Colonic mucosa (tissue), 4 donors: Measurements from ENCODE around the gene ADGRA1. TPM values are rescaled to one million over a fixed set of nuclear protein-coding genes. Genes with fewer than 3 reads are reported as not detected.

Experiments used
- DNase-seq: peaks from one replicate; pipeline ENCODE4 v3.0.0-alpha.2; 2020
- H3K27ac ChIP-seq: fragments of 200-600 bp; one replicate; pipeline ENCODE4 v1.8.0; 2021
- H3K27me3 ChIP-seq: fragments of 200-600 bp; one replicate; pipeline ENCODE4 v1.8.0; 2021
- H3K36me3 ChIP-seq: fragments of 200-600 bp; one replicate; pipeline ENCODE4 v1.8.0; 2021
- H3K4me1 ChIP-seq: fragments of 200-600 bp; one replicate; pipeline ENCODE4 v1.8.0; 2021; ENCODE audit warnings: mild to moderate bottlenecking
- H3K4me3 ChIP-seq: fragments of 200-600 bp; one replicate; pipeline ENCODE4 v1.8.0; 2021
- H3K9ac ChIP-seq, 2 donors: one replicate each; pipeline ENCODE4 v1.7.0; 2013; ENCODE audit warnings: control low read depth in 2 of 2, low read depth in 2 of 2, low read length in 2 of 2
- H3K9me3 ChIP-seq: fragments of 200-600 bp; one replicate; pipeline ENCODE4 v1.8.0; 2021
- CTCF ChIP-seq: fragments of 200-600 bp; IDR thresholded peaks from one replicate; pipeline ENCODE4 v1.8.0; 2022; ENCODE audit warnings: antibody characterized with exemption, mild to moderate bottlenecking
- intact Hi-C: fragments of 100-400 bp; cut with DNase I; formaldehyde crosslinking; loops from one replicate; pipeline ENCODE4 v1.14.1; 2022
- total RNA-seq, 2 donors: library from RNA; stranded (reverse); fragmentation: NEBNext Ultra II Directional in 1 of 2; extraction: Animal tissue kit (Norgen Biotek cat#: 25700) in 1 of 2; gene quantifications; one replicate each; pipeline ENCODE4 v1.2.1, GENCODE V29; 2021
- donor health status: healthy.
- donor health status: DM: no; HTN: no; CAD: no.
- donor health status: DM: no; HTN: no; CAD: no.

Gene ADGRA1
- total RNA-seq, 2 donors from 2014 or later: not detected

GRCh38 chr10:133079836-133080682 lies 7.7 kb upstream of the ADGRA1 start:
- Histone ChIP-seq H3K9ac (no peak overlapping the region), H3K9me3 (no peaks in the 10 kb centered on the region), H3K27me3 (no peaks in the 10 kb centered on the region), H3K36me3 (no peaks in the 10 kb centered on the region), H3K4me3 (no peak overlapping the region), H3K4me1 (no peaks in the 10 kb centered on the region), H3K27ac (no peak overlapping the region)
- TF ChIP-seq CTCF: no peak
- no peak for DNase-seq
- intact Hi-C loops: no loop called here

GRCh38 chr10:133080683-133081040 lies 7.1 kb upstream of the ADGRA1 start:
- Histone ChIP-seq H3K27me3 (peaks cover 1% of the 10 kb centered on the region), H3K9me3 (no peaks in the 10 kb centered on the region), H3K4me1 (no peaks in the 10 kb centered on the region), H3K9ac (no peak overlapping the region), H3K36me3 (no peaks in the 10 kb centered on the region), H3K27ac (no peak overlapping the region), H3K4me3 (no peak overlapping the region)
- no peak for DNase-seq
- no peak for TF ChIP-seq CTCF
- intact Hi-C loops: no loop called here

- Histone ChIP-seq H3K27ac (no peak overlapping the region), H3K9ac (no peak overlapping the region), H3K27me3 (peaks cover 11% of the 10 kb centered on the region), H3K9me3 (no peaks in the 10 kb centered on the region), H3K4me1 (no peaks in the 10 kb centered on the region), H3K36me3 (no peaks in the 10 kb centered on the region), H3K4me3 (no peak overlapping the region)
- no peak for DNase-seq
- intact Hi-C loops: no loop called here
- TF ChIP-seq CTCF: no peak
Observed at GRCh38 chr10:133081636-133082035, 6.1 kb upstream of the ADGRA1 start.

- Histone ChIP-seq H3K9me3 (no peaks in the 10 kb centered on the region), H3K4me1 (no peaks in the 10 kb centered on the region), H3K27me3 (peaks cover 23% of the 10 kb centered on the region), H3K9ac (no peak overlapping the region), H3K36me3 (no peaks in the 10 kb centered on the region), H3K4me3 (no peak overlapping the region), H3K27ac (no peak overlapping the region)
- TF ChIP-seq CTCF: no peak
- no peak for DNase-seq
- intact Hi-C loops: no loop called here
Observed at GRCh38 chr10:133082685-133083421, 4.9 kb upstream of the ADGRA1 start.

GRCh38 chr10:133083422-133084100 lies 4.2 kb upstream of the ADGRA1 start:
- DNase-seq: no peak
- no peaks in the 10 kb centered on the region for H3K9me3 ChIP-seq
- H3K27me3 ChIP-seq: peaks cover 30% of the 10 kb centered on the region
- no peaks in the 10 kb centered on the region for H3K4me1 ChIP-seq
- TF ChIP-seq CTCF: no peak
- H3K4me3 ChIP-seq: no peak overlapping the region
- H3K9ac ChIP-seq: no peak overlapping the region
- no peak overlapping the region for H3K27ac ChIP-seq
- no peaks in the 10 kb centered on the region for H3K36me3 ChIP-seq
- intact Hi-C loops: no loop called here
